HepG2 (cell line): Measurements from ENCODE around the gene CYP11A1. TPM values are rescaled to one million over a fixed set of nuclear protein-coding genes. Genes with fewer than 3 reads are reported as not detected.

Experiments
- ATAC-seq: fragments of 200-7000 bp; cut with Tn5 transposase; 3 replicates; pipeline ENCODE4 v1.9.1; 2020; ENCODE audit warnings: mild to moderate bottlenecking, moderate library complexity
- BruUV-seq: library from RNA; stranded (reverse); fragments of 400-500 nt; replicated peaks from 2 replicates; lab custom pipeline; 2021; lab: Mats Ljungman, UMichigan
- CTCF ChIA-PET: fragments of 300-600 bp; formaldehyde crosslinking; extraction: SDS; loops from one replicate; lab custom pipeline; 2021; ENCODE audit warnings: low total read pairs, inconsistent platforms, low intra/inter-chr PET ratio; lab: Yijun Ruan, JAX
- POLR2A ChIA-PET: fragments of 350-600 bp; sonication (Branson Sonifier 250); formaldehyde crosslinking; loops from one replicate; lab custom pipeline; 2020; ENCODE audit warnings: antibody characterized with exemption, inconsistent platforms; lab: Yijun Ruan, JAX
- DNase-seq: peaks from one replicate; pipeline ENCODE4 v3.0.0-alpha.2; 2015; ENCODE audit warnings: low spot score
- FAIRE-seq: peaks from 3 replicates; lab custom pipeline; 2011; peaks lifted over from hg19 to GRCh38; lab: Jason Lieb, UNC
- H2AFZ ChIP-seq: one replicate; pipeline ENCODE4 v1.6.1; 2011; ENCODE audit warnings: low read length, inconsistent platforms
- H3K27ac ChIP-seq: fragments of 300-600 bp; 3 replicates; pipeline ENCODE4 v1.8.0; 2011; ENCODE audit warnings: mixed run types, mild to moderate bottlenecking, mixed read lengths, low read length, inconsistent platforms; ENCODE audit not compliant: insufficient read depth; ENCODE audit errors: extremely low read length
- H3K27me3 ChIP-seq, 2 experiments: fragments of 200-600 bp in 1 of 2; 2 replicates in 1 of 2; 3 replicates in 1 of 2; pipeline versions ENCODE4 v1.6.0 to v1.8.0; 2011; ENCODE audit warnings: low read length in 2 of 2, mild to moderate bottlenecking in 2 of 2, moderate library complexity in 2 of 2, inconsistent platforms in 1 of 2; ENCODE audit not compliant: insufficient read depth in 2 of 2, control insufficient read depth in 1 of 2
- H3K36me3 ChIP-seq, 2 experiments: fragments of 200-600 bp in 1 of 2; replicated peaks in 1 of 2; 2 replicates in 1 of 2; 3 replicates in 1 of 2; pipeline versions ENCODE4 v1.5.1 to v1.8.0; 2011; ENCODE audit warnings: low read length in 2 of 2, inconsistent platforms in 1 of 2; ENCODE audit not compliant: insufficient read depth in 2 of 2, control insufficient read depth in 1 of 2
- H3K4me1 ChIP-seq: 2 replicates; pipeline ENCODE4 v1.5.1; 2012; ENCODE audit warnings: low read length, inconsistent platforms; ENCODE audit not compliant: insufficient read depth
- H3K4me2 ChIP-seq: 2 replicates; pipeline ENCODE4 v1.6.0; 2011; ENCODE audit warnings: low read depth, low read length, inconsistent platforms
- H3K4me3 ChIP-seq, 3 experiments: fragments of 200-600 bp in 1 of 3; sonication (generic), shearing (Covaris generic) in 1 of 3; replicated peaks in 1 of 3; 2 replicates each; pipeline ENCODE4 v1.5.1; 2011 to 2016; ENCODE audit warnings: low read length in 3 of 3, inconsistent platforms in 2 of 3, low read depth in 2 of 3, mild to moderate bottlenecking in 2 of 3, control low read depth in 1 of 3, mixed read lengths in 1 of 3; ENCODE audit not compliant: insufficient read depth in 1 of 3
- H3K79me2 ChIP-seq: one replicate; pipeline ENCODE4 v1.6.1; 2011; ENCODE audit warnings: low read length, inconsistent platforms; ENCODE audit not compliant: insufficient read depth
- H3K9ac ChIP-seq: 2 replicates; pipeline ENCODE4 v1.6.0; 2011; ENCODE audit warnings: mild to moderate bottlenecking, low read depth, low read length, inconsistent platforms; ENCODE audit not compliant: insufficient read depth
- H3K9me3 ChIP-seq: 2 replicates; pipeline ENCODE4 v1.5.1; 2012; ENCODE audit warnings: mild to moderate bottlenecking, low read length
- H4K20me1 ChIP-seq: 2 replicates; pipeline ENCODE4 v1.6.0; 2011; ENCODE audit warnings: inconsistent platforms, mild to moderate bottlenecking, low read length, moderate library complexity; ENCODE audit not compliant: insufficient read depth
- ETV5 ChIP-seq: IDR thresholded peaks from 2 replicates; pipeline ENCODE4 v1.6.1; 2018; ENCODE audit warnings: missing biosample characterization, missing genetic modification reagents, inconsistent platforms, borderline replicate concordance
- NFIC ChIP-seq: IDR thresholded peaks from 2 replicates; pipeline ENCODE4 v1.6.1; 2012; ENCODE audit warnings: mild to moderate bottlenecking, low read length, inconsistent platforms
- NR2F2 ChIP-seq: IDR thresholded peaks from 2 replicates; pipeline ENCODE4 v1.6.1; 2012; ENCODE audit warnings: low read depth, inconsistent platforms, borderline replicate concordance
- RAD51 ChIP-seq: fragments of 450-650 bp; IDR thresholded peaks from 2 replicates; pipeline ENCODE4 v1.6.1; 2016; ENCODE audit warnings: borderline replicate concordance
- STAG1 ChIP-seq: sonication (generic); formaldehyde crosslinking; IDR thresholded peaks from 2 replicates; pipeline ENCODE4 v1.4.0; 2020; ENCODE audit warnings: missing genetic modification reagents
- ZNF431 ChIP-seq: sonication (generic); formaldehyde crosslinking; IDR thresholded peaks from 2 replicates; pipeline ENCODE4 v1.9.0; 2022; ENCODE audit warnings: missing genetic modification reagents, low read depth, mild to moderate bottlenecking, borderline replicate concordance
- ZNF747 ChIP-seq: sonication (generic); formaldehyde crosslinking; IDR thresholded peaks from 2 replicates; pipeline ENCODE4 v1.8.1; 2023; ENCODE audit warnings: missing genetic modification reagents, mild to moderate bottlenecking, borderline replicate concordance
- ZSCAN21 ChIP-seq: sonication (generic); formaldehyde crosslinking; IDR thresholded peaks from 2 replicates; pipeline ENCODE4 v1.8.0; 2022; ENCODE audit warnings: mild to moderate bottlenecking, missing genetic modification reagents, moderate library complexity, borderline replicate concordance
- WGBS: methylation state at CpG from one replicate; pipeline ENCODE4 v1.1.6; 2017; ENCODE audit warnings: low lambda C conversion rate; 5-methylcytosine and 5-hydroxymethylcytosine counted together
- in situ Hi-C: cut with HindIII; loops from 2 replicates; pipeline ENCODE4 v1.10.0; 2017; ENCODE audit warnings: low pct_unique_long_range_greater_than_20kb; ENCODE audit not compliant: extremely low pct_ligation_motif_present
- intact Hi-C: fragments of 100-400 bp; cut with micrococcal nuclease; formaldehyde crosslinking; loops from one replicate; pipeline ENCODE4 v1.10.0; 2022; ENCODE audit not compliant: unreplicated experiment
- polyA plus RNA-seq, 8 experiments: library from polyadenylated mRNA; depleted of rRNA in 3 of 8; stranded (reverse) in 7 of 8; unstranded in 1 of 8; fragments of >200 nt; fragmentation: Illumina TruSeq in 4 of 8; extraction: Trizol in 4 of 8; gene quantifications; 2 replicates each; pipeline versions ENCODE4 v1.2.1 to v1.2.3, GENCODE V29; 2011 to 2016; ENCODE audit warnings: low read depth in 4 of 8, missing spikeins in 1 of 8, mixed read lengths in 1 of 8; ENCODE audit not compliant: insufficient read depth in 1 of 8
- total RNA-seq, 5 experiments: library from RNA; depleted of rRNA; stranded (reverse); fragments of >200 nt; fragmentation: Illumina TruSeq; extraction: Trizol; gene quantifications; 2 replicates each; pipeline ENCODE4 v1.2.3, GENCODE V29; 2016; ENCODE audit warnings: low read depth in 1 of 5
- TF ChIP-seq, protein P1 (sequence below): sonication (generic); formaldehyde crosslinking; IDR thresholded peaks from 2 replicates; pipeline ENCODE4 v1.8.0; 2023; ENCODE audit warnings: mild to moderate bottlenecking, missing genetic modification reagents
- TF ChIP-seq, protein P2 (sequence below): IDR thresholded peaks from 2 replicates; pipeline ENCODE4 v1.6.1; 2018; ENCODE audit warnings: missing genetic modification reagents, mild to moderate bottlenecking, missing compliant biosample characterization
- TF ChIP-seq, protein P3 (sequence below): sonication (generic); formaldehyde crosslinking; IDR thresholded peaks from 2 replicates; pipeline ENCODE4 v1.8.0; 2022; ENCODE audit warnings: mild to moderate bottlenecking, missing genetic modification reagents, borderline replicate concordance
- TF ChIP-seq, protein P4 (sequence below): IDR thresholded peaks from 2 replicates; pipeline ENCODE4 v1.6.1; 2012; ENCODE audit warnings: inconsistent platforms

The CYP11A1 gene
- total and polyA plus RNA-seq, 2 of the 13 experiments (the other 11 are each of a cell fraction or from before 2014, with no cell fraction given), result 0.66 to 0.92 TPM

DNA sequence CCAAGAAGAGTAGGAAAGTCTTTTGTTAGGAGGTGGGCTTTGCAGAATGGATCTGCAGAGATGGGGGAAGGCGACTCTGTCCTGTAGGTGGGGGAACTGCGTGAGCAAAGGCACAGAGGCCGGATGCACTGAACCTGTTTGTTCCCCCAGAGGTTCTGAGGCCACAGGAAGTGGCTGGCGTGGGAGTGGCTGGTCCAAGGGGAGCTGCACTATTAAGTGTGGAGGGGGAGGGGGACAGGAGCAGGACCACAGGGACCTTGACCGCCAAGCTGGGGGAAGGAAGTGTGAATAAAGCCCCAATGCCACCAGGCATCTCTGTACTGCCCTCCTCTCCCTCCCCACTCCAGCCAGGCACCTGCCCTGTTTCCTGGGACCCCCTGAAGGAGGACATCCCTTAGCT is 51.8 kb downstream of the CYP11A1 start:
- intact Hi-C loops (no loop called here), in situ Hi-C loops (no loop called here)
- H3K27ac ChIP-seq, result no peak overlapping the region
- no peak overlapping the region for H3K4me2 ChIP-seq
- WGBS, result 2% methylated on average over 4 of the region's 5 CpGs
- ATAC-seq (no peak), FAIRE-seq (no peak), DNase-seq (no peak)
- H3K27me3 ChIP-seq, result peaks cover 3 to 28% of the 10 kb centered on the region in 2 experiments; a peak in 2 of 5 replicates
- H2AFZ ChIP-seq, result no peak overlapping the region
- H4K20me1 ChIP-seq, result no peaks in the 10 kb centered on the region
- H3K79me2 ChIP-seq, result no peaks in the 10 kb centered on the region
- no peak overlapping the region for H3K9ac ChIP-seq
- POLR2A ChIA-PET, result no interaction called here
- CTCF ChIA-PET, result no interaction called here
- no peaks in the 10 kb centered on the region for H3K9me3 ChIP-seq
- H3K4me3 ChIP-seq, result no peak overlapping the region
- no TSS peak for BruUV-seq
- peaks cover 9% of the 10 kb centered on the region for H3K4me1 ChIP-seq
- peak; percentile 62; the same call in 1 of the 2 replicates for TF ChIP-seq ETV5
- TF ChIP-seq, protein P1, sequence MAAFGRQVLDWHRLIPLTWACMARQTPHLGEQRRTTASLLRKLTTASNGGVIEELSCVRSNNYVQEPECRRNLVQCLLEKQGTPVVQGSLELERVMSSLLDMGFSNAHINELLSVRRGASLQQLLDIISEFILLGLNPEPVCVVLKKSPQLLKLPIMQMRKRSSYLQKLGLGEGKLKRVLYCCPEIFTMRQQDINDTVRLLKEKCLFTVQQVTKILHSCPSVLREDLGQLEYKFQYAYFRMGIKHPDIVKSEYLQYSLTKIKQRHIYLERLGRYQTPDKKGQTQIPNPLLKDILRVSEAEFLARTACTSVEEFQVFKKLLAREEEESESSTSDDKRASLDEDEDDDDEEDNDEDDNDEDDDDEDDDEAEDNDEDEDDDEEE, result no peak
- no peaks in the 10 kb centered on the region for H3K36me3 ChIP-seq

DNA sequence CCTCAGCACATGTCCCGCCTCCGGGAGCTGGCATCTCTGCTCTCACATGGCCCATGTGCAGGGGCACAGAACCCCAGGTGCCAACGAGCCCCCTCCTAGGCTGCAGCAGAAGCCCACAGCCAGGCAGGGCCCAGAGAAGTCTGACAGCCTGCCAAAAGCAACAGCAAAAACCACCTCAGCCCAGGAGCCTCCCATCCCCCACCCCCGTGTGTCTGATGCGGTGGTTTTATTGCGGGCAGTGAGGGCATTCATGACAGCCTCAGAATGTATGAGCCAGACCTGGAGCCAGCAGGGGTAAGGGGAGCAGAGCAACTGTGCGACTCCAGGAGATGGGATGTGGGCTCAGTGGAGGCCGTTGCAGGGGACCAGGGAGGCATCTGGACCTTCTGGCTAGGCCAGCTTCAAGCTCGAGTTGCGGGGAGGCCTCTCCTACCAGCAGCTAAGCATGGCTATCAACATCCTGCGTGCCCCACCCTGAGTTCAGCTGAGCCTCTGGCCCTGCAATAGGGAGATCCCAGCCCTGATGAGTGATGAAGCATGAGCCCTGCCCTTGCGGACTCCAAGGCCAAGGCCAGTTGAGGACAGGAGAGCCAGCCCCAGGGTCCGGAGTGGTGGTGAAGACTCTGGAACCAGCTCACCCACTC is 52.5 kb downstream of the CYP11A1 start:
- no peak overlapping the region for H3K9ac ChIP-seq
- H3K36me3 ChIP-seq, result no peaks in the 10 kb centered on the region
- H3K79me2 ChIP-seq, result no peaks in the 10 kb centered on the region
- H3K4me2 ChIP-seq, result no peak overlapping the region
- FAIRE-seq, result no peak
- in situ Hi-C loops (no loop called here), intact Hi-C loops (no loop called here)
- no peak for ATAC-seq
- H3K4me1 ChIP-seq, result peaks cover 9% of the 10 kb centered on the region
- ChIA-PET CTCF (no interaction called here), POLR2A (no interaction called here)
- no peak overlapping the region for H2AFZ ChIP-seq
- H3K27me3 ChIP-seq, result peaks cover 4 to 29% of the 10 kb centered on the region in 2 experiments; a peak in 2 of 5 replicates
- WGBS, result 29% methylated on average over 7 of the region's 13 CpGs
- BruUV-seq, result no TSS peak
- DNase-seq, result no peak
- no peak overlapping the region for H3K27ac ChIP-seq
- no peak for TF ChIP-seq STAG1
- TF ChIP-seq, protein P2, sequence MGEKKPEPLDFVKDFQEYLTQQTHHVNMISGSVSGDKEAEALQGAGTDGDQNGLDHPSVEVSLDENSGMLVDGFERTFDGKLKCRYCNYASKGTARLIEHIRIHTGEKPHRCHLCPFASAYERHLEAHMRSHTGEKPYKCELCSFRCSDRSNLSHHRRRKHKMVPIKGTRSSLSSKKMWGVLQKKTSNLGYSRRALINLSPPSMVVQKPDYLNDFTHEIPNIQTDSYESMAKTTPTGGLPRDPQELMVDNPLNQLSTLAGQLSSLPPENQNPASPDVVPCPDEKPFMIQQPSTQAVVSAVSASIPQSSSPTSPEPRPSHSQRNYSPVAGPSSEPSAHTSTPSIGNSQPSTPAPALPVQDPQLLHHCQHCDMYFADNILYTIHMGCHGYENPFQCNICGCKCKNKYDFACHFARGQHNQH (CRISPR knock-in tag), result no peak
- TF ChIP-seq, protein P3, sequence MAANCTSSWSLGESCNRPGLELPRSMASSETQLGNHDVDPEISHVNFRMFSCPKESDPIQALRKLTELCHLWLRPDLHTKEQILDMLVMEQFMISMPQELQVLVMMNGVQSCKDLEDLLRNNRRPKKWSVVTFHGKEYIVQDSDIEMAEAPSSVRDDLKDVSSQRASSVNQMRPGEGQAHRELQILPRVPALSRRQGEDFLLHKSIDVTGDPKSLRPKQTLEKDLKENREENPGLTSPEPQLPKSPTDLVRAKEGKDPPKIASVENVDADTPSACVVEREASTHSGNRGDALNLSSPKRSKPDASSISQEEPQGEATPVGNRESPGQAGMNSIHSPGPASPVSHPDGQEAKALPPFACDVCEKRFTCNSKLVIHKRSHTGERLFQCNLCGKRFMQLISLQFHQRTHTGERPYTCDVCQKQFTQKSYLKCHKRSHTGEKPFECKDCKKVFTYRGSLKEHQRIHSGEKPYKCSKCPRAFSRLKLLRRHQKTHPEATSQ (CRISPR knock-in tag), result no peak
- no peak for TF ChIP-seq RAD51
- TF ChIP-seq, protein P4, sequence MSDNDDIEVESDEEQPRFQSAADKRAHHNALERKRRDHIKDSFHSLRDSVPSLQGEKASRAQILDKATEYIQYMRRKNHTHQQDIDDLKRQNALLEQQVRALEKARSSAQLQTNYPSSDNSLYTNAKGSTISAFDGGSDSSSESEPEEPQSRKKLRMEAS, result no peak
- TF ChIP-seq ZNF747, result no peak
- no peak for TF ChIP-seq ZSCAN21 (CRISPR knock-in tag)
- TF ChIP-seq ZNF431, result no peak
- TF ChIP-seq NR2F2, result no peak
- TF ChIP-seq NFIC, result no peak
- no peaks in the 10 kb centered on the region for H4K20me1 ChIP-seq
- H3K4me3 ChIP-seq, result no peak overlapping the region
- H3K9me3 ChIP-seq, result no peaks in the 10 kb centered on the region
